Hematopoietic multipotent progenitor cell treated with erythropoietin and hydrocortisone succinate and interleukin-3 and kit ligand, for 8 days (in vitro differentiated cells): Measurements from ENCODE around the gene GLRX3.
"Not testable (repeated sequence)": the region's sequence is repeated elsewhere in the genome, so short reads cannot be mapped to it uniquely, and the experiment has no call there.

Source experiments
- DNase-seq: peaks from one replicate; pipeline ENCODE4 v3.0.0-alpha.2; 2015

GLRX3 gene

DNA sequence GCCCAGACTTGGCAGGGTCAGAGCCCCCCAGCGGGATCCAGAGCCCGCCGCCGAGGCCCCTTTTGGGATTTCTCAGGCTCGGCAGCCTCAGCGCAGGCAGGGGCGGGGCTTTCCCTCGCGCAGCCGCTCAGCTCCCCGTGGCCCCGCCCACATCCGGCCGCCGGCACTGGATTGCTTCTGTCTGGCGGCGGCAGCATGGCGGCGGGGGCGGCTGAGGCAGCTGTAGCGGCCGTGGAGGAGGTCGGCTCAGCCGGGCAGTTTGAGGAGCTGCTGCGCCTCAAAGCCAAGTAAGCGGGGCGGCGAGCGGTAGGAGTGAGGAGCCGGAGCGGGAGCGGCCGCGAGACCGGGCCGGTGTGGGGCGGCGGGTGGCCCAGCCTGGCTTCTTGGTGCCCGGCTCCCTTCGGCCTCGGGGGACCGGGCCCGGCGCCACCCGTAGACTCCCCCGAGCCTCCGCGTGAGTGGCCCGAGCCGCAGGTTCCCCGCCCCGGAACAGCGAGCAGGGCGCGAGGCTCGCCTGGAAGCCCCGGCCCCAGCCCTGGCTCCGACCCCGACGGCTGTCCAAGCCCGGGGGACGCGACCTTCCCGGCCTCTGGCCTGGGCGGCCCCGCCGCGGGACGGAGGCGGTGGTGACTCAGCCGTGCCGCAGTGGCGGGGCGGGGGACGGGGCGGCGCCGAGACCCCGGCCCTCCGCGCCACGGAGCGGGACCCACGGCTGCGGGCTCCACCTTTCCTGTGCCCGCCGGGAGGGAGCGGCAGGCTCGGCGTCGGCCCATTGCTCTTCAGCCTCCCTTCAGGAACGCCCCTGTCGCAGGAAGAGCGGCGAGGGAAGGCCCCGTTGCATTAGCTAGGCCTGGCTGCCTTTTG lies at the start of gene GLRX3:
GLRX3 (plus strand) TSS at position 166 of the 864 bp plus-strand sequence; CDS start at position 196, 30 bp downstream.
- peak; percentile 81 for DNase-seq

DNA sequence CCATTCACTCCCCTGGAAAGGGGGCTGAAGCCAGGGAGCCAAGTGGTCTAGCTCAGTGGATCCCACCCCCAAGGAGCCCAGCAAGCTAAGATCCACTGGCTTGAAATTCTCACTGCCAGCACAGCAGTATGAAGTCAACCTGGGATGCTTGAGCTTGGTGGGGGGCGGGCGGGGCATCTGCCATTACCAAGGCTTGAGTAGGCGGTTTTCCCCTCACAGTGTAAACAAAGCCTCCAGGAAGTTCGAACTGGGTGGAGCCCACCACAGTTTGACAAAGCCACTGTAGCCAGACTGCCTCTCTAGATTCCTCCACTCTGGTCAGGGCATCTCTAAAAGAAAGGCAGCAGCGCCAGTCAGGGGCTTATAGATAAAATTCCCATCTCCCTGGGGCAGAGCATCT lies 45.6 kb upstream of the GLRX3 start:
- DNase-seq: not testable (repeated sequence)

DNA sequence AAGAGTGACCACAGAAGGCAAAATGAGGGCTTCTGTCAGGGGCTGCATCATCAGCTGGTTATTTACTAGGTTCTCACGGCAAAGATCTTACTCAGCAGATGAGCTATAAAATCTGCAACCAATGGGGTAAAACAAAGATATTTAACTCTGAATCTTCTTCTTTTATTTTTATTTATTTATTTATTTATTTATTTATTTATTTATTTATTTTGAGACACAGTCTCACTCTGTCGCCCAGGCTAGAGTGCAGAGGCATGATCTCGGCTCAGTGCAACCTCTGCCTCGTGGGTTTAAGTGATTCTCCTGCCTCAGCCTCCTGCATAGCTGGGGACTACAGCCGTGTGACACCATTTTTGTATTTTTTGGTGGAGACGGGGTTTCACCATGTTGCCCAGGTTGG lies 36.8 kb upstream of the GLRX3 start:
- DNase-seq: no peak

DNA sequence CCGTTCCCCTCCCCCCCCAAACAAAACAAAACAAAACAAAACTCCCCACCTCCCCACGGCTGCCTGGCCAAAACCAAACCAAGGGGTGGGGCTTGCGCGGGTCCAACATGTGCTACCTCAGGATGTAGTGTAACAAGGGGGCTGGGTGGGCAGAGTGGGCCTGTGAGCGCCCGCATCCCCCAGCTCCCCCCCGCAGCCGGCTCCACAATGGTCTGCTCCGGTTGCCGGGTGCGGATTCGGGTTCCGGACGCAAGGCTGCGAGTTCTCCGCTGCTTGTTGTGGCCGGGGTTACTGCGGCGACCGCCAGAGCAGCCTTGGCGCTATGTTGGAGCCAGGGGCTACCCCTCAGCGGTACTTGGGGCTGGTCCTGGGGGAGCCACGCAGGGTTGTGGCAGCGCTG lies 30.5 kb upstream of the GLRX3 start:
- DNase-seq: no peak

DNA sequence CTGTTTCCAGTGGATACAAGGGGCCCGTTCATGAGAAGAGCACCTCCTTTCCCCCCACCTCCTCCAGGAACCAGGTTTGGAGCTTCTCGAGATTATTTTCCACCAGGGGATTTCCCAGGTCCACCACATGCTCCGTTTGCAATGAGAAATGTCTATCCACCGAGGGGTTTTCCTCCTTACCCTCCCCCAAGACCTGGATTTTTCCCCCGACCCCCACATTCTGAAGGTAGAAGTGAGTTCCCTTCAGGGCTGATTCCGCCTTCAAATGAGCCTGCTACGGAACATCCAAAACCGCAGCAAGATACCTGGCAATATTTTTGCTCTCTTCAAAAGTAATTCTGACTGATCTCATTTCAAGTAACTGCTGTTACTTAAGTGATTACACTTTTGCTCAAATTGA lies 28.0 kb upstream of the GLRX3 start:
- DNase-seq: not testable (repeated sequence)

DNA sequence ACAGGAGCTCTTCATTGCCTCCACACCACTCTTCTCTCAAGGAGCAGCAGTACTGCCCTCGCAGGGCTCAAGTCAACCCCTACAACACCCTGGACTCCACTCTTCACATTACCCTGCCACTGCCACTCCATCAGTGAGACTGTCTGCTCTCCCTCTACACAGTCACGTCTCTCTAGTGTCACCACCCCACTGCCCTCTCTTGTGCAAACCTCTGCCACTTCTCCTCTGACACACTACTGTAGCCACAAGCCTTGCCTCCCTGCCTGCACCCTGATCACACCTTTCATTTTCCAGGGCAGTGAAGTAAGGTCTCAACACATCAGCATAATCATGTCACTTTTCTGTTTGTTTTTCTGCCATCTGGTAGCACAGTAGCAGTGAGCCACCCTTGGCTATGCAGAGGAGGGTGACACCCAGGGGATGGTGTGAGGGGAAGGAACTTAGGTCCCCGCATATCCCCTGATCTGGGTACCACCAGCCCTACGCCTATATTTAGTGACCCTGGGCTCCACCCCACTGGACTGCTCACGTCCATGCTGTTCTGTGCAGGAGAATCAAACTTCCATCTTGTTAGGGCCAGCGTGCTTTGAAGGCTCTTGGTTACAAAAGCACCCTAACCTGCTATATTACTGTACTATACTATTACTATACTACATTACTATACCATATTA lies 27.1 kb upstream of the GLRX3 start:
- DNase-seq: no peak

DNA sequence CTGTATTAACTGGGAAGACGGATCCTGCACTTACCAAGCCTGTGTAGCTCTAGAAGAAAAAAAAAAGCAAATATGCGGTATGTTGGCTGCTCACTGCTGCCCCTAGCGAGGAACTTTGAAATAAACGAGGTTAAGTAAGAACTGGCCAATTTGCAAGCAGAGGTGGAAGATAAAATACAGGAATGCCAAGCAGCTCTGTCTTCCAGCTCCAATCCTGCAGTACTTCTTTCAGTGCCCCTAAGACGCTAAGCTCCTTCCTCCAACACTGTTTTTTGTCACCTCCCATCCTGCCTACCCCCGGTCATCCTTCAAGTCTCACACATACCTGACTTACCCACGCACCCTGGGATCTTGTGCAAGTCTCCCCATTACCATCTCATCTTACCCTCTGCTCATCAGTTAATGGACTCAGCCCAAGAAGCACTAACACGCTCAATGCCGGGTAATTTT lies 26.4 kb upstream of the GLRX3 start:
- DNase-seq: peak; percentile 91

DNA sequence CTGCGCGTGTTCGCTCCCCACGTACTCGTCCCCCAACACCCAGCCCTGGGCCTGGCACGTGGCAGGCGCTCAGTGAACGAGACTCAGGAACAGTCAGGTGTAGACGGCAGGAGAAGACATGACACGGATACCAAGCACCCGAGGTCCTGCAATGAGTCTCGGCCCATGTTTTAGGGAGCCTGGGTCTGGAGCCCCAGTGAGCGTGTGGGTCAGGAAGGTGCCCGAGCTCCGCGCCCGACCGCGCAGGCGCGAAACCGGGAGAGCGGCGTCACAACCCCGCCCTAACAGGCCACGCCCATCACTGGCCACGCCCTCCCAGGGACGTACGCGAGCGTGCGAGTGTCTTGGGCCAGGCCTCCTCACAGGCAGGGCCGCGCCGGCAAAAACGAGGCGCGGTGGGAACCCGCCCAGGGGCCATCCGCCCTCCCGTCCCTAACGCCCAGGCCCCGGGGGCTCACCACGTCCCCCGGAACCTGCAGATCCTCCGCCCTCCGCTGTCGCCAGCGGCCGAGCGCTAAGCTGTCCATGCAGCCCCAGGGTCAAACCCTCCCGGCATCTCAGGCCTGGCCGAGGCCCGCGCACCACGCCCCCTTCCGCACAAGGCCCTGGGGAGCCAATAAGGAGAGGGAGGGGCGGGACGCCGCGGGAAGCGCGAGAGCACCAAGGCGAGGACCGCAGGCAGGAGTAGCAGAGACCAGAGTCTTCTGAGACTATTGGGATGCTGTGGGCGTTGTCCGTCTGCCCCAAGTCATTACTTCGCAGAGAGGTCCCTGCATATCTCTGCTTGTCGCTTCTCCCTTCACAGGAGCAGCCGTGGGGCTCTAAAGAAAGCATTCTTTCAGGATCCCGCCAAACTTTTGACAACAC lies 25.7 kb upstream of the GLRX3 start, which contains the start of gene C10orf143:
C10orf143 (minus strand) TSS at position 585 of the 867 bp plus-strand sequence; CDS start at position 527, 58 bp downstream.
- DNase-seq: peak; percentile 96

DNA sequence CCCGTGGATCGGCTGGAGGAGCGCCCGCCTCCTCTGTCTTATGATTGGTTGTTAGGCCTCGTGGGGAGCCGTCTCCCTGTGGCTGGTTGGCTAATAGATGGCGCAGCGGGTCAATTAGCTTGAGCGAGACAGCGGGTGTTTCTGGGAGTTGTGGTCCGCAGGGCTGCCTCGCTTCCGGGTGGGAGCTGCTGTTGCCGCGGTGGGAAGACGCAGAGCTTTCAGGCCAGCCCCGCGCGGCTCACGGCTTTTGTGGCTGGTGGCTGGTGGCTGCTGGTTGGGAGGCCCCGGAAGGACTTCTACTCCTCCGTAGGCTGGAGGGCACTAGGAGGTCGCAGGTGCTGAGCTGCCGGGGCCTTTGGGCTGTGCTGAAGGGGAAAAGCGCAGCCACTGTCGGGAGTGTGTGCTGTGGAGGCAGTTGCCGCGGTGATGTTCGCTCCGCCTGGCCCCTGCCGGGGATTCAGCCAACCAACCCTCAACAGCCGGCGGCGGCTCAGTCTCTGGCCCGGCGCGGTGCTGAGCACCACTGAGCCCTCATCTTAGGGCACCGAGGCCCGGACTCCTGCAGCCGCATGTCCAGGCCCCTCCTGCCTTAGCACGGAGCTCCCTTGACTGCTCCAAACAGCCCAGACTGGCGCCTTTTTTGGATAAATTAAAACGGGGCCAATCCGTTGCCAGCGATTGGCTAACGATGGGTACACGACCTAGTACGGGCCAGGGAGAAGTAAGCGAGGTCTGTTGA lies 24.9 kb upstream of the GLRX3 start:
- DNase-seq: peak; percentile 99

DNA sequence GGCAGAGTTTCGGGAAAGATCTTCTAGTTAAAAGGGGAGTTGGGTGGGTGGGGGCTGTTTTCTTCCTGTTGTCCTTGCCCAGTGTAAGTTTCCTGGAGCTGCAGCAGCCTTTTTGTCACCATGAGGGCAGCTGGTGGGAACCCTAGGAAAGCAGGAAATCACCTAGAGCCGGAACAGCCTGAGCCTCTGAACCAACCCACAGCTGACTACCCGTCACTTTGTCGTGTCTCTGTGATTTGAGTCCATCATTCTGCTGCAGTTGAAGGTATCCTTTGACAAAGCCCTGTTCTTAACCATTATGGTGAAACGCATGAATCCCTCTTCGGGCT lies 24.4 kb upstream of the GLRX3 start:
- DNase-seq: no peak

DNA sequence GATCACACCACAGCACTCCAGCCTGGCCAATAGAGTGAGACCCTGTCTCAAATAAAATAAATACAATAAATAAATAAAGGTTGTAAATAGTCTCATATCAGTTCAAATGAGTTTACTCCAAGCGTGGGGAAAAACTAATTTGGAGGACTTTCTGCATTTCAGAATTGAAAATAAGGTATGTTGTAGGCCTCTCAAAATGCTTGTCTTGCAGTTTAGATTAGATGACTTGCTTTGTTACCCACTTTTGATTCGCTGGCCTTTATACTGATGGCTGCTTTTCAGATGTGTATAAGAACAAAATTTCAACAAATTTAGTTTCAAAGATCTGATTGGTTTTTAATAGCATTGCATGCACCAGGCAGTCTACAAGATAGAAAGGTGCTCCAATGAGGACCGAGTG lies 23.4 kb upstream of the GLRX3 start:
- no peak for DNase-seq

DNA sequence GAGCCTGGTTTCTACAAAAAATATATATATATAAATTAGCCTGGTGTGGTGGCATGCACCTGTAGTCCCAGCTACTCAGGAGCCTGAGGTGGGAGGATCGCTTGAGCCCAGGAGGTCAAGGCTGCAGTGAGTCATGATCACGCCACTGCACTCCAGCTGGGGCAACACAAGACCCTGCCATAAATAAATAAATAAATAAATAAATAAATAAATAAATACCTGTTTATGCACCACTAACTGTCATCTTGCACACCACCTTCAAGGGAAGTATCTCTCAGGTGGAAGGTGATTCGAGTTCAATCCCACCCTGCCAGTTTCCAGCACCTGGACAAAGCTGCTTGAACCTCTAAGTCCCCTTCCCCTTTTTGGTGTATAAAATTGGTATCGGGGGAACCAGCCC lies 19.2 kb upstream of the GLRX3 start:
- DNase-seq: not testable (repeated sequence)

DNA sequence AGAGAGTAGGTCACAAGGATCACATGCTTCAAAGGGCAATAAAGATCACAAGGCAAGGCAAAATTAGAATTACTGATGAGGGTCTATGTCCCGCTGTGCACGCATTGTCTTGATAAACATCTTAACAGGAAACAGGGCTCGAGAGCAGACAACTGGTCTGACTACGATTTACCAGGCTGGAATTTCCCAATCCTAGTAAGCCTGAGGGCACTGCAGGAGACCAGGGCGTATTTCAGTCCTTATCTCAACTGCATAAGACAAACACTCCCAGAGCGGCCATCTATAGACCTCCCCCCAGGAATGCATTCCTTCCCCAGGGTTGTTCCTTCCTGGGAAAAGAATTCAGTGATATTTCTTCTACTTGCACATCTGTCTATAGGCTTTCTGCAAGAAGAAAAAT lies 18.7 kb upstream of the GLRX3 start:
- DNase-seq: not testable (repeated sequence)

DNA sequence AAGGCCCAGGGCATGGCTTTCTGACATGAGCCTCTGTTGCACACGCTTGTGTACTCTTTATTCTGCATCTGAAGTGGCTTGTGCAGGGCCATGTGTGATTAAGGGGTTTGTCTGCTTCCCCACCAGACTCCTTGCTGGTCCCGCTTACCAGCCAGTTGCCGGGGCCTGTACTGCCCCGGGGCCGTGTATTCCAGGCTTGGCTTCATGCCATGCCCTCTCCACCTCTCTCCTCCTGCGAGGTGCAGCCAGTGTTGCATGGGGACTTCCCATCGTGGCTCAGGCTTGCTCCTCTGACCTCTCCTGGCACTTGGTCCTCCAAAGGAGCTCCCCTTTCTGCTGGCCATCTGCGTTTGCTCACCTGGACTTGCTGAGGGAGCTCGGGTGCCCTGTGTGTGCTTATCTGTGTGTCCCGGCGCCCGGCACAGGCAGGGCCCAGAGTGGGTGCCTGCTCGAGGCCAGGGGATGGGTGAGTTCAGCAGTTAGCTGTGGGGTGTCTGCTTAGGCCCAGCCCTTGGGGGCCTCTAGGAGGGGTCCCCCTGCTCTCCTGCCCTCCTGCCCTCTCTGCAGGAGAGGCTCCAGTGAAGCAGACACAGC lies 14.6 kb upstream of the GLRX3 start:
- DNase-seq: no peak

DNA sequence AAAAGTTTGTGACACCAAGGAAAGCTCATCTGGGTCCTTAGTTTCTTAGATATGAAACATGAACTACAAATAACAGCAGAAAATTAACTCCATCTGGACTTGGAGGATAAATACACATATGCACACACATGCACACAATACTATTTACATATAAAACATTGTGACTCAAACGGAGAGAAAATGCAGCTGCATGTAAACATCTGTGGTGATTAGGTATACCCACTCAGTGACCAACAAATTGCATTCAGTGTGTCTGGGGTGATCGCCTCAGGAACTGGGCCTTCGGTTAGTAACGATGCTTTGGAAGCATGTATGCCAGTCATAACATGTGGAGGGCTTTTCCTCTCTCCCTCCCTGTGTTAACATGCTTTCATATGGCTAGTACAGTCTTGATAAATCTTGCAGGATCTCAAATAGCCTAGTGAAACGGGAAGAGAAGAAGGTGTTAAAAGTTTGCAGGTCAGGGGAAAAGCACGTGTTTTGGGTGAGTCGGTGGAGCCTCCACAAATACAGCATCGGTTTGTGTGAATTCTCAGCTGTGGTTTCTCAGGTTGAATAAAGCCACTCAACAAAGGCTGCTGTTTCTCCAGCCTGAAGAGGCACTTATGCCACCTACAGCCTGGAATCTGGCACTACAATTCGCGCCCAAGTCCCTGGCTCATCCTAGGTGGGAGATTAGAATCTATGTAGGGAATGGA lies 8.7 kb upstream of the GLRX3 start:
- peak; percentile 70 for DNase-seq

DNA sequence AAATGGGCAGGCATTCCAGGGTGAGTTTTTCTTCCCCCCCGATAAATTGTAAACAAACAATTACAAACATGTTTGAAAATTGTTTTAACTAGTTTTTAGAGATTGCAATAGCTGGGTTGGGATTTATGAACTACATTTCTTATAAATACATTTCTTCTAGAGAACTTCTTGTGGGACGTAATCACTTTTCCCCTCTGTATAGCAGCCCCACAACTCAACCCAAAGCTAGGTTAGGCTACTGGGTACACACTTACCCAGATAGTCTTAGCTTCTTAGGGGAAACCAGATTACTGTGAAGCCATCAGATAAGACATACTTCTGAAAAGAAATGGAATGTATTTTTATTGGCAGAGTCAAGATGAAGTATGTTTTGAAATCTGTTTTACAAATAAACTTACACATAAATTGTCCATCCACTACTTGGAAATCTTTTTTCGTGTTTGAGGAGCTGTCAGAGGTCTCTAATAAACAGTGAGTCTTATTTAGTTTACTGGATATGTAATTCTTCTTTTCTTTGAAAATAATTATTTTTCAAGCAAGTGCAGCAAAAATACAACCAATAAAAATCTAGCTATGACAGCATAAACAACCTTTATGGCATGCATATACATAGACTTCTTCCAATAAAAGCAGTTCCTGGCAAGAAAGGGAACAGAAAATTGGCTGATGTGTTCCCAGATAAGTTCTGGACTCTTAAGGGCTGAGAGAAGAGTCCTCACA lies 8.0 kb upstream of the GLRX3 start:
- no peak for DNase-seq

DNA sequence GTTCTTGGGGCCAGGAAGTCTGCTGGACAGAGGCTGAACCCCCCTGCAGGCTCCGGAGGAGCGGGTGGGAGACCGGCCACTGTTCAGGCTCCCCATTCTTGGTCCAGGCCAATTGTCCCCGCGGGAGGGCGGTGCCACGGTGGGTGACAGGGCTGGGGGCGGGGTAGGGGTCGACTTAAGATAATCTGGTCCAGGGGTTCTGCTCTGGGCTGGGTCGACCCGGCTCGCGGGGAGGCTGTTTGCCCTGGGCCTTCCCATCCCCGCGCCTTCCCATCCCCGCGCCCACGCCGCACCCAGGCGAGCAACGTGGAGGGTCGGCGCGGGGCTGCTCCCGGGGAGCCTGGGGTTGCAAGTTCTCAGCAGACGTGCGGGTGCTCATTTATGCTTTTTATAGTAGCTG lies 7.3 kb upstream of the GLRX3 start:
- DNase-seq: no peak

DNA sequence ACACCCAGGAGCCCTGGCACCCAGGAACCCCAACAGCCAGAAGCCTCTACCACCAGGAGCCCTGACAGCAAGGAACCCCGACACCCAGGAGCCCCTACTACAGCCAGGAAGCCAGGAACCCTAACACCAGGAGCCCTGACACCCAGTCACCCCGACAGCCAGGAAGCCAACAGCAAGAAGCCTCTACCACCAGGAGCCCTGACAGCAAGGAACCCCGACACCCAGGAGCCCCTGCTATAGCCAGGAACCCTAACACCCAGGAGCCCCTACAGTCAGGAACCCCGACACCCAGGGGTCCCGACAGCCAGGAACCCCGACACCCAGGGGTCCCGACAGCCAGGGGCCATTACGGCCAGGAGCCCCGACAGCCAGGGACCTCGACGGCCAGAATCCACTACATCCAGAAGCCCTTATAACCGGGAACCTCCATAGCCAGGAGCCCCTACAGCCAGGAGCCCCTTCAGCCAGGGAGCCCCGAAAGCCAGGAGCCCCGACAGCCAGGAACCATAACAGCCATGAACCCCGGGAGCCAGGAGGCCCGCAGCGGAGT lies 440 bp upstream of the GLRX3 start:
- DNase-seq: no peak

DNA sequence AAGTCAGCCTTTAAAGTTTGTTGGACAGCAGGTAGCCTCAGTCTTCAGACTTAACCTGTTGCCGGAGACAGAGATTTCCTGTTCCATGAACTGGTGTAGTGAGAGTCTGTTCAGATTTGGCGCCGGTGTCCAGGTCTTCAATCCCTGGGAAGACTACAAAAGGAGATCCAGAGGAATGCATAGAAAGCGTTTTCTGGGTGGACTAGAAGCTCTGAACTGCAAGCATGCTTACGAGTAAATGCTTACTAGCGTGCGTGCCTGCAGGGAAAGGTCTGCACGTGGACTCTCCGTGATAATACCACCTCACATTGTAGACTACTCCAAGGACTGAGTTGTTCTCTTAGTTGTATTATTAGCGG lies 878 bp downstream of the GLRX3 start:
- peak; percentile 35 for DNase-seq

DNA sequence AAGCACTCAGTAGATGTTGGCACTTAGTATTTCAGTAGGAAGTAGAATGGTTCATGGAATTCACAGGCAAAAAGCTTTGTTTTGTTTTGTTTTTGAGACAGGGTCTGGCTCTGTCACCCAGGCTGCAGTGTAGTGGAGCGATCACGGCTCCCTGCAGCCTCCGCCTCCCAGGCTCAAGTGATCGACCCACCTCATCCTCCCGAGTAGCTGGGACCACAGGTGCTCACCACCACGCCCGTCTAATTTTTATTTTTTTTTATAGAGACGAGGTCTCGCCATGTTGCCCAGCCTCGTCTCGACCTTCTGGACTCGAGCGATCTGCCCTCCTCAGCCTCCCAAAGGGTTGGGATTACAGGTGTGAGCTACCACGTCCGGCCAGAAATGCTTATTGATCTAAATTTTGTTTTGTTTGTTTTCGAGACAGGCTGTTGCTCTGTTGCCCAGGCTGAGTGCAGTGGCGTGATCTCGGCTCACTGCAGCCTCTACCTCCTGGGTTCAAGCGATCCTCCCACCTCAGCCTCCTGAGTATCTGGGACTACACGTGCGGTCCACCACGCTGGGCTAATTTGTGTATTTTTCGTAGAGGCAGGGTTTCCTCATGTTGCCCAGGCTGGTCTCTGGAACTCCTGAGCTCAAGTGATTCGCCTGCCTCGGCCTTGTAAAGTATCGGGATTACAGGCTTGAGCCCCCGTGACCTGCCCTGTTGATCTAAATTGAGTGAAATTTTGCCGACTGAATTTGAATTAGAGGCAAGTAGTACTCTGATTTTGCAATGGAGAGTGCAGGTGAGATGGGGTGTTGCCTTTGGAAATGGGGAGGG lies 1.7 kb downstream of the GLRX3 start:
- DNase-seq: no peak
